GM12878 (cell line): Measurements from ENCODE around the gene AMPD2. TPM values are rescaled to one million over a fixed set of nuclear protein-coding genes. Genes with fewer than 3 reads are reported as not detected.

Experiments used
- ATAC-seq: fragments of 200-7000 bp; cut with Tn5 transposase; 3 replicates; pipeline ENCODE4 v1.9.1; 2020; ENCODE audit warnings: mild to moderate bottlenecking, moderate library complexity
- BruUV-seq: library from RNA; stranded (reverse); fragments of 400-500 nt; replicated peaks from 2 replicates; lab custom pipeline; 2021; lab: Mats Ljungman, UMichigan
- CTCF ChIA-PET: fragments of 300-600 bp; sonication (Branson Sonifier 250); formaldehyde crosslinking; extraction: SDS; loops from one replicate; lab custom pipeline; 2021; ENCODE audit warnings: inconsistent platforms; lab: Yijun Ruan, JAX
- POLR2A ChIA-PET: fragments of 350-600 bp; formaldehyde crosslinking; extraction: SDS; loops from one replicate; lab custom pipeline; 2021; ENCODE audit warnings: inconsistent platforms; lab: Charles Lee
- RAD21 ChIA-PET: fragments of 300-600 bp; sonication (Branson Sonifier 250); formaldehyde crosslinking; loops from one replicate; lab custom pipeline; 2023; ENCODE audit warnings: antibody characterized with exemption; ENCODE audit not compliant: unreplicated experiment; lab: Charles Lee
- SMC1A ChIA-PET: fragments of 300-600 bp; sonication (Branson Sonifier 250); formaldehyde crosslinking; loops from one replicate; lab custom pipeline; 2023; ENCODE audit not compliant: unreplicated experiment, uncharacterized antibody; lab: Charles Lee
- DNase-seq: peaks from one replicate; pipeline ENCODE4 v3.0.0-alpha.2; 2011; ENCODE audit warnings: low read depth, low spot score
- FAIRE-seq: peaks from 3 replicates; lab custom pipeline; 2011; peaks lifted over from hg19 to GRCh38; lab: Jason Lieb, UNC
- H2AFZ ChIP-seq: 2 replicates; pipeline ENCODE4 v1.6.0; 2011; ENCODE audit warnings: low read depth, low read length, control low read depth; ENCODE audit not compliant: control insufficient read depth
- H3K27ac ChIP-seq: 2 replicates; pipeline ENCODE4 v1.5.1; 2011; ENCODE audit warnings: control low read depth; ENCODE audit not compliant: control insufficient read depth, insufficient read depth
- H3K27me3 ChIP-seq, 2 experiments: replicated peaks in 1 of 2; 2 replicates each; pipeline versions ENCODE4 v1.6.0 to v1.6.1; 2011; ENCODE audit warnings: low read length in 1 of 2; ENCODE audit not compliant: control insufficient read depth in 2 of 2, insufficient read depth in 2 of 2
- H3K36me3 ChIP-seq, 2 experiments: 2 replicates each; pipeline ENCODE4 v1.5.1; 2011; ENCODE audit warnings: low read length in 1 of 2; ENCODE audit not compliant: control insufficient read depth in 2 of 2, insufficient read depth in 2 of 2
- H3K4me1 ChIP-seq: 2 replicates; pipeline ENCODE4 v1.6.1; 2011; ENCODE audit warnings: mild to moderate bottlenecking, low read length, moderate library complexity, mixed read lengths; ENCODE audit not compliant: control insufficient read depth, insufficient read depth
- H3K4me2 ChIP-seq: 2 replicates; pipeline ENCODE4 v1.6.0; 2011; ENCODE audit warnings: control low read depth; ENCODE audit not compliant: control insufficient read depth, insufficient read depth
- H3K4me3 ChIP-seq: fragments of 200-600 bp; sonication (generic); 2 replicates; pipeline ENCODE4 v1.5.1; 2016
- H3K79me2 ChIP-seq: 2 replicates; pipeline ENCODE4 v1.6.0; 2011; ENCODE audit warnings: low read length; ENCODE audit not compliant: control insufficient read depth, insufficient read depth
- H3K9ac ChIP-seq: 2 replicates; pipeline ENCODE4 v1.8.0; 2011; ENCODE audit warnings: low read length, control low read depth, mixed read lengths; ENCODE audit not compliant: control insufficient read depth, insufficient read depth
- H3K9me3 ChIP-seq: replicated peaks from 3 replicates; pipeline ENCODE4 v1.5.1; 2011; ENCODE audit warnings: mild to moderate bottlenecking, low read length; ENCODE audit not compliant: control insufficient read depth, insufficient read depth
- H4K20me1 ChIP-seq: 2 replicates; pipeline ENCODE4 v1.6.0; 2011; ENCODE audit not compliant: control insufficient read depth, insufficient read depth
- CBX5 ChIP-seq: sonication (generic); IDR thresholded peaks from 2 replicates; pipeline ENCODE4 v1.6.1; 2016; ENCODE audit warnings: low read depth, moderate library complexity, mild to moderate bottlenecking, inconsistent platforms
- IKZF2 ChIP-seq, 2 experiments: fragments of 450-650 bp; IDR thresholded peaks; 2 replicates each; pipeline ENCODE4 v1.6.1; 2017; ENCODE audit warnings: mild to moderate bottlenecking in 2 of 2, moderate library complexity in 2 of 2
- SIN3A ChIP-seq: IDR thresholded peaks from 2 replicates; pipeline ENCODE4 v1.6.1; 2012; ENCODE audit warnings: low read depth, low read length, improper control_type of control experiment
- SMC3 ChIP-seq: IDR thresholded peaks from 2 replicates; pipeline ENCODE4 v1.6.1; 2011; ENCODE audit warnings: low read length, improper control_type of control experiment, borderline replicate concordance
- WGBS: methylation state at CpG from one replicate; pipeline ENCODE4 v1.1.6; 2016; ENCODE audit warnings: low lambda C conversion rate; ENCODE audit not compliant: insufficient replicate concordance, insufficient coverage; ENCODE audit errors: missing lambda C conversion rate; 5-methylcytosine and 5-hydroxymethylcytosine counted together
- in situ Hi-C: fragments of 300-500 bp; cut with MboI; formaldehyde crosslinking; loops from 9 replicates; pipeline ENCODE4 v1.14.3; 2018; ENCODE audit warnings: mixed read lengths
- intact Hi-C: fragments of 100-400 bp; cut with micrococcal nuclease; formaldehyde crosslinking; loops from one replicate; pipeline ENCODE4 v1.14.2; 2022; ENCODE audit not compliant: unreplicated experiment
- polyA plus RNA-seq, 11 experiments: library from polyadenylated mRNA; depleted of rRNA in 4 of 11; unstranded in 6 of 11; stranded (reverse) in 5 of 11; fragments of >200 nt; fragmentation: Nextera tagmentation in 4 of 11; fragmentation: Illumina TruSeq in 1 of 11; extraction: Ambion mirVana in 4 of 11; extraction: Trizol in 1 of 11; gene quantifications; 1 replicate in 1 of 11; 2 replicates in 10 of 11; pipeline versions ENCODE4 v1.2.1 to v1.2.3, GENCODE V29; 2011 to 2016; ENCODE audit warnings: inconsistent platforms in 2 of 11, missing spikeins in 2 of 11, low read depth in 1 of 11
- total RNA-seq, 4 experiments: library from RNA; depleted of rRNA in 3 of 4; stranded (reverse); fragments of >200 nt in 3 of 4; fragmentation: Illumina TruSeq in 1 of 4; extraction: Trizol in 1 of 4; gene quantifications; 2 replicates each; pipeline versions ENCODE4 v1.2.1 to v1.2.3, GENCODE V29; 2013 to 2021
- TF ChIP-seq, protein P1 (sequence below): fragments of 450-650 bp; IDR thresholded peaks from 2 replicates; pipeline ENCODE4 v1.6.1; 2014; ENCODE audit warnings: mild to moderate bottlenecking

The AMPD2 gene
- total and polyA plus RNA-seq, 10 of the 15 experiments (the other 5 are each of a cell fraction or from before 2014, with no cell fraction given) = 2.0 to 75.9 (median 31.3) TPM

- TF ChIP-seq, protein P1, sequence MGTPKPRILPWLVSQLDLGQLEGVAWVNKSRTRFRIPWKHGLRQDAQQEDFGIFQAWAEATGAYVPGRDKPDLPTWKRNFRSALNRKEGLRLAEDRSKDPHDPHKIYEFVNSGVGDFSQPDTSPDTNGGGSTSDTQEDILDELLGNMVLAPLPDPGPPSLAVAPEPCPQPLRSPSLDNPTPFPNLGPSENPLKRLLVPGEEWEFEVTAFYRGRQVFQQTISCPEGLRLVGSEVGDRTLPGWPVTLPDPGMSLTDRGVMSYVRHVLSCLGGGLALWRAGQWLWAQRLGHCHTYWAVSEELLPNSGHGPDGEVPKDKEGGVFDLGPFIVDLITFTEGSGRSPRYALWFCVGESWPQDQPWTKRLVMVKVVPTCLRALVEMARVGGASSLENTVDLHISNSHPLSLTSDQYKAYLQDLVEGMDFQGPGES = no peak
- TF ChIP-seq IKZF2 (IDR thresholded peaks at IDR 0.05) (no peak), CBX5 (no peak), SIN3A (no peak)
- TF ChIP-seq, all 136 proteins: peak for 0
These were observed 45.9 kb upstream of the AMPD2 start (continued) for GRCh38 chr1:109573785-109574184.

GRCh38 chr1:109578947-109579443, 40.6 kb upstream of the AMPD2 start:
- DNase-seq (no peak), FAIRE-seq (no peak), ATAC-seq (no peak)
- in situ Hi-C loops = no loop called here
- BruUV-seq = no TSS peak
- TF ChIP-seq SMC3 = no peak
- H3K4me2 ChIP-seq = no peak overlapping the region
- H2AFZ ChIP-seq = no peak overlapping the region
- H3K36me3 ChIP-seq = peaks cover 0 to 12% of the 10 kb centered on the region in 2 experiments; a peak in 3 of 4 replicates
- H3K9me3 ChIP-seq = no peaks in the 10 kb centered on the region
- H3K27ac ChIP-seq = no peak overlapping the region
- ChIA-PET CTCF (interaction anchor here (0.7 to 1.2 kb wide), 6 partner anchors 18 to 170 kb away, joined by 3 to 4 read pairs (median 3); no protein-coding TSS in a partner anchor), POLR2A (no interaction called here), SMC1A (interaction anchor here (0.8 kb wide), 1 partner anchor 8 kb away, joined by 3 read pairs; no protein-coding TSS in a partner anchor), RAD21 (no interaction called here)
- no peaks in the 10 kb centered on the region for H3K4me1 ChIP-seq
- no peaks in the 10 kb centered on the region; the same call in 1 of the 2 replicates for H3K79me2 ChIP-seq
- H3K4me3 ChIP-seq = no peak overlapping the region
- 98% methylated on average over 3 of the region's 3 CpGs for WGBS
- H4K20me1 ChIP-seq = no peaks in the 10 kb centered on the region
- H3K9ac ChIP-seq = no peak overlapping the region
- intact Hi-C loops = no loop called here
- H3K27me3 ChIP-seq = no peaks in the 10 kb centered on the region
